Kidney capillary endothelial cell (primary cell): ENCODE results near the gene PHLDA2.
"Not testable (repeated sequence)": the region's sequence is repeated elsewhere in the genome, so short reads cannot be mapped to it uniquely, and the experiment has no call there.

Experiments used
- DNase-seq: peaks from one replicate; pipeline ENCODE4 v3.0.0-alpha.2; 2018; ENCODE audit warnings: low spot score

Gene PHLDA2

GRCh38 chr11:2914455-2915195, 14.6 kb downstream of the PHLDA2 start:
- no peak for DNase-seq

GRCh38 chr11:2913776-2914175, 15.4 kb downstream of the PHLDA2 start:
- DNase-seq = no peak

GRCh38 chr11:2913019-2913431, 16.2 kb downstream of the PHLDA2 start:
- no peak for DNase-seq

GRCh38 chr11:2912498-2912897, 16.7 kb downstream of the PHLDA2 start:
- DNase-seq = peak; percentile 24

GRCh38 chr11:2911785-2912391, 17.3 kb downstream of the PHLDA2 start:
- no peak for DNase-seq

- no peak for DNase-seq
These were observed 18.0 kb downstream of the PHLDA2 start for GRCh38 chr11:2911088-2911784.

GRCh38 chr11:2910401-2910955, 18.7 kb downstream of the PHLDA2 start:
- no peak for DNase-seq

GRCh38 chr11:2909133-2909902, 19.9 kb downstream of the PHLDA2 start:
- DNase-seq = no peak

GRCh38 chr11:2908130-2908529, 21.1 kb downstream of the PHLDA2 start:
- no peak for DNase-seq

GRCh38 chr11:2905299-2905698, 23.9 kb downstream of the PHLDA2 start:
- not testable (repeated sequence) for DNase-seq

- no peak for DNase-seq
These were observed 24.8 kb downstream of the PHLDA2 start for GRCh38 chr11:2904153-2905052.

GRCh38 chr11:2903672-2904011, 25.6 kb downstream of the PHLDA2 start:
- no peak for DNase-seq

- no peak for DNase-seq
These were observed 26.2 kb downstream of the PHLDA2 start for GRCh38 chr11:2902784-2903671.

- peak; percentile 73 for DNase-seq
These were observed 27.1 kb downstream of the PHLDA2 start for GRCh38 chr11:2901854-2902783.

- DNase-seq = no peak
These were observed 27.9 kb downstream of the PHLDA2 start for GRCh38 chr11:2901196-2901796.

- DNase-seq = peak; percentile 30
These were observed 30.0 kb downstream of the PHLDA2 start for GRCh38 chr11:2899080-2899783.

- DNase-seq = peak; percentile 90
These were observed 30.7 kb downstream of the PHLDA2 start for GRCh38 chr11:2898366-2899079.
